ENCODE results near the gene CCT6B. TPM values are rescaled to one million over a fixed set of nuclear protein-coding genes. Genes with fewer than 3 reads are reported as not detected.

The CCT6B gene
- total and polyA plus RNA-seq, 2 of the 13 experiments (the other 11 are each of a cell fraction or from before 2014, with no cell fraction given), result 0.41 to 1.4 TPM

DNA sequence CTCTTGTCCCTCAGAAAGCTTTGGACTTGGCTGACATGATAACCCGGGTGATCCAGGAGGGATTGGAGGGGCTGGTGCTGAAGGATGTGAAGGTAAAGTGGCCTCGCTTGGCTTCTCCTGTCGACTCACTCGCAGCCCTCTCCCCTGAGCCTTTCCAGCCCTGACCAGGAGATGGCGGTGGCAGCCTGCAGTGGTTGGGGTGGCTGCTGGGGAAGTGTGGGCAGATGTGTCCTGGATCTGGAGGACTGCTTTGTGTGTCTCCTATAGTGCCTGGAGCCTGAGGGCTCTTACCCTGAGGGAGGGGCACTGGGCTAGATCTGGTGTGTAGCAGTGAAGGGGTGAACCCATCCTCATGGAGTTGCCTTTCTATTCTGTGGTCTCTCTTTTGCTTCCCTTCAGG lies 36.9 kb upstream of the CCT6B start (continued):
- no peak for TF ChIP-seq POLR2AphosphoS2 (IDR thresholded peaks at IDR 0.05; ENCODE audit: low read depth, low read length)
- 0 out of 2 replicates have a peak, but pooled peaks have one; percentile 21 for TF ChIP-seq REPIN1 (CRISPR knock-in tag; IDR thresholded peaks at IDR 0.05; ENCODE audit: borderline replicate concordance, low read depth)
- TF ChIP-seq JARID2 (CRISPR knock-in tag; IDR thresholded peaks at IDR 0.05; ENCODE audit: insufficient replicate concordance), result no peak
- TF ChIP-seq ZBTB7A (CRISPR knock-in tag; IDR thresholded peaks at IDR 0.05), result no peak
- TF ChIP-seq FUBP1 (CRISPR knock-in tag; IDR thresholded peaks at IDR 0.05; ENCODE audit: borderline replicate concordance), result no peak
- 0 out of 4 replicates have a peak, but pooled peaks of 1 of the 2 experiments have one; percentile 29 for TF ChIP-seq KLF16 (CRISPR knock-in tag; IDR thresholded peaks at IDR 0.05)
- no peak for TF ChIP-seq ZNF431 (CRISPR knock-in tag; IDR thresholded peaks at IDR 0.05; ENCODE audit: borderline replicate concordance, low read depth)
- TF ChIP-seq ZNF33B (CRISPR knock-in tag; IDR thresholded peaks at IDR 0.05), result no peak
- TF ChIP-seq STAG1 (CRISPR knock-in tag; IDR thresholded peaks at IDR 0.05), result peak; percentile 99
- TF ChIP-seq, protein P1, sequence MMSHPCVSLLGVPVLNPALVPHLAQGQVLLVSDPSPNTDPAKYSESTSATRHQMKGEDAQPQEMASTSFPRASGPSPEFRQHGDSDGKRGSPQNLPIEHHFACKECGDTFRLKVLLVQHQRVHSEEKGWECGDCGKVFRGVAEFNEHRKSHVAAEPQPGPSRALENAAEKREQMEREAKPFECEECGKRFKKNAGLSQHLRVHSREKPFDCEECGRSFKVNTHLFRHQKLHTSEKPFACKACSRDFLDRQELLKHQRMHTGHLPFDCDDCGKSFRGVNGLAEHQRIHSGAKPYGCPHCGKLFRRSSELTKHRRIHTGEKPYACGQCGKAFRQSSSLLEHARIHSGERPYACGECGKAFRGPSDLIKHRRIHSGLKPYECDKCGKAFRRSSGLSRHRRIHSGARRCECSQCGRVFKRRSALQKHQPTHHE (CRISPR knock-in tag; IDR thresholded peaks at IDR 0.05; ENCODE audit: borderline replicate concordance), result no peak
- no peak for TF ChIP-seq ONECUT2 (CRISPR knock-in tag; IDR thresholded peaks at IDR 0.05)
- no peak for TF ChIP-seq BRCA1 (CRISPR knock-in tag; IDR thresholded peaks at IDR 0.05)
- no peak for TF ChIP-seq ZNF230 (CRISPR knock-in tag; IDR thresholded peaks at IDR 0.05)
- TF ChIP-seq SMC3 (IDR thresholded peaks at IDR 0.05; ENCODE audit: low read length), result peak; percentile 70
- TF ChIP-seq, protein P2, sequence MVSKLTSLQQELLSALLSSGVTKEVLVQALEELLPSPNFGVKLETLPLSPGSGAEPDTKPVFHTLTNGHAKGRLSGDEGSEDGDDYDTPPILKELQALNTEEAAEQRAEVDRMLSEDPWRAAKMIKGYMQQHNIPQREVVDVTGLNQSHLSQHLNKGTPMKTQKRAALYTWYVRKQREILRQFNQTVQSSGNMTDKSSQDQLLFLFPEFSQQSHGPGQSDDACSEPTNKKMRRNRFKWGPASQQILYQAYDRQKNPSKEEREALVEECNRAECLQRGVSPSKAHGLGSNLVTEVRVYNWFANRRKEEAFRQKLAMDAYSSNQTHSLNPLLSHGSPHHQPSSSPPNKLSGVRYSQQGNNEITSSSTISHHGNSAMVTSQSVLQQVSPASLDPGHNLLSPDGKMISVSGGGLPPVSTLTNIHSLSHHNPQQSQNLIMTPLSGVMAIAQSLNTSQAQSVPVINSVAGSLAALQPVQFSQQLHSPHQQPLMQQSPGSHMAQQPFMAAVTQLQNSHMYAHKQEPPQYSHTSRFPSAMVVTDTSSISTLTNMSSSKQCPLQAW (CRISPR knock-in tag; IDR thresholded peaks at IDR 0.05), result no peak
- no peak for TF ChIP-seq ZNF143 (CRISPR knock-in tag; IDR thresholded peaks at IDR 0.05)
- TF ChIP-seq, protein P3, sequence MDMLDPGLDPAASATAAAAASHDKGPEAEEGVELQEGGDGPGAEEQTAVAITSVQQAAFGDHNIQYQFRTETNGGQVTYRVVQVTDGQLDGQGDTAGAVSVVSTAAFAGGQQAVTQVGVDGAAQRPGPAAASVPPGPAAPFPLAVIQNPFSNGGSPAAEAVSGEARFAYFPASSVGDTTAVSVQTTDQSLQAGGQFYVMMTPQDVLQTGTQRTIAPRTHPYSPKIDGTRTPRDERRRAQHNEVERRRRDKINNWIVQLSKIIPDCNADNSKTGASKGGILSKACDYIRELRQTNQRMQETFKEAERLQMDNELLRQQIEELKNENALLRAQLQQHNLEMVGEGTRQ (IDR thresholded peaks at IDR 0.05; ENCODE audit: low read depth, low read length), result no peak
- TF ChIP-seq, protein P3 (CRISPR knock-in tag; IDR thresholded peaks at IDR 0.05; ENCODE audit: borderline replicate concordance), result no peak
- TF ChIP-seq RXRB (CRISPR knock-in tag; IDR thresholded peaks at IDR 0.05; ENCODE audit: borderline replicate concordance), result 0 out of 2 replicates have a peak, but pooled peaks have one; percentile 19
- TF ChIP-seq SOX6 (IDR thresholded peaks at IDR 0.05), result no peak
- no peak for TF ChIP-seq SOX6 (CRISPR knock-in tag; IDR thresholded peaks at IDR 0.05)
